MM.1S (cell line): ENCODE results near the gene HYAL1.
A peak's percentile ranks its signal among the peaks of the same experiment; 100 is the strongest.

Experiments used
- EZH2phosphoT487 ChIP-seq: fragments of 300-600 bp; sonication (generic); IDR thresholded peaks from 2 replicates; pipeline ENCODE4 v1.6.1; 2018; ENCODE audit warnings: antibody characterized with exemption, low read length
- TF ChIP-seq, protein P1 (sequence below): fragments of 300-600 bp; sonication (generic); IDR thresholded peaks from 2 replicates; pipeline ENCODE4 v1.5.1; 2016; ENCODE audit warnings: antibody characterized with exemption, low read length, mixed read lengths

DNA sequence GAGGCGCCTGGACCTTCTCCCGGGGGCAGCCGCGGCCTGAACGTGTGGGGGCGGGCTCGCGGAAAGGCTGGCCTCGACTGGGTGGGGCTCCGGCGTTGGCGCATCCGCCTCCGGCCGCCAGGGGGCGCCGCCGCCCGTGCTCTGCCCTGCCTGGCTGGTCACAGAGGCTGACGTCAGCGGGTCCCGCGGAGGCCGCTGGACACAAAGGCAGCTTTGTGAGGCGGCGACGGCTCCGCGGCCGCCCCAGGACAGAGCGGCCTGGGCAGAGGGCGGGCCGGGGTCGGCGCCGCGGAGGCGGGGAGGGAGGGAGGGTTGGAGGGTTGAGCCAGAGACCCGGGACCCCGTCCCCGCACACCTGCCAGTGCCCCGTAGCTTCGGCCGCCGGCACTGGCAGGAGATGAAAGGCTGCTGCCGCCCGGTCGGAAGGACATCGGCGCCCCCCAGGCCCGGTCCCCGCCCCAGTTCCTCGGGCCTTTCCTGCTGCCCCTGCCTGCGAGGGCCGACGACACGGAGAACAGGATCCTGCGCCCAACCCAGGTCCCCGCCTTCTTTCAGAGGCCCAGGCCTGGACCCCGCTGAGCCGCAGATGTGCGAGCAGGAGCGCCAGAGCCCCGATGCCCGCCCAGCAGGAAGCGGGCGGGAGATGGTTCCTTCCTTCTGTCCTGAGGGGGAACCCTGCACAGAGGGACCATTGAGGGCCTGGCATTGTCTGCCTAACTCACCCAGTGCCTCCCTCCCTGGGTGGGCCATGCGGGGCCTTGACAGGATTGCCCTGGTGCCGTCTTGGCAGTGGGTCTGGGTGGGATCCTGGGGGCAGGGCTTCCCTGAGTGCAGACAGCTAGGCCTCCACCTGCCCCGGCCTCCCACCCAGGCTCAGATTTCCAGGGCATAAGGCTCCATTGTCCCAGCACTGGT lies 43.1 kb downstream of the HYAL1 start:
- TF ChIP-seq, protein P1, sequence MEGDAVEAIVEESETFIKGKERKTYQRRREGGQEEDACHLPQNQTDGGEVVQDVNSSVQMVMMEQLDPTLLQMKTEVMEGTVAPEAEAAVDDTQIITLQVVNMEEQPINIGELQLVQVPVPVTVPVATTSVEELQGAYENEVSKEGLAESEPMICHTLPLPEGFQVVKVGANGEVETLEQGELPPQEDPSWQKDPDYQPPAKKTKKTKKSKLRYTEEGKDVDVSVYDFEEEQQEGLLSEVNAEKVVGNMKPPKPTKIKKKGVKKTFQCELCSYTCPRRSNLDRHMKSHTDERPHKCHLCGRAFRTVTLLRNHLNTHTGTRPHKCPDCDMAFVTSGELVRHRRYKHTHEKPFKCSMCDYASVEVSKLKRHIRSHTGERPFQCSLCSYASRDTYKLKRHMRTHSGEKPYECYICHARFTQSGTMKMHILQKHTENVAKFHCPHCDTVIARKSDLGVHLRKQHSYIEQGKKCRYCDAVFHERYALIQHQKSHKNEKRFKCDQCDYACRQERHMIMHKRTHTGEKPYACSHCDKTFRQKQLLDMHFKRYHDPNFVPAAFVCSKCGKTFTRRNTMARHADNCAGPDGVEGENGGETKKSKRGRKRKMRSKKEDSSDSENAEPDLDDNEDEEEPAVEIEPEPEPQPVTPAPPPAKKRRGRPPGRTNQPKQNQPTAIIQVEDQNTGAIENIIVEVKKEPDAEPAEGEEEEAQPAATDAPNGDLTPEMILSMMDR: peak; percentile 91
- TF ChIP-seq EZH2phosphoT487: no peak
